ENCODE data around the gene S1PR3.

GRCh38 chr9:89000973-89001916, 10.0 kb downstream of the S1PR3 start:
- peak; percentile 85 for TF ChIP-seq CTCF (conservative IDR thresholded peaks at IDR 0.05)
- TF ChIP-seq EZH2 (IDR thresholded peaks at IDR 0.05; ENCODE audit: low read depth): no peak

All from PC-9 (cell line).